HG03097 (cell line): ENCODE data around the gene STMN1.
A peak's percentile ranks its signal among the peaks of the same experiment; 100 is the strongest.

Experiments
- ATAC-seq: cut with Tn5 transposase; IDR thresholded peaks from one replicate; pipeline ENCODE4 v1.9.1; 2021; ENCODE audit not compliant: unreplicated experiment, low FRiP score

STMN1 gene

DNA sequence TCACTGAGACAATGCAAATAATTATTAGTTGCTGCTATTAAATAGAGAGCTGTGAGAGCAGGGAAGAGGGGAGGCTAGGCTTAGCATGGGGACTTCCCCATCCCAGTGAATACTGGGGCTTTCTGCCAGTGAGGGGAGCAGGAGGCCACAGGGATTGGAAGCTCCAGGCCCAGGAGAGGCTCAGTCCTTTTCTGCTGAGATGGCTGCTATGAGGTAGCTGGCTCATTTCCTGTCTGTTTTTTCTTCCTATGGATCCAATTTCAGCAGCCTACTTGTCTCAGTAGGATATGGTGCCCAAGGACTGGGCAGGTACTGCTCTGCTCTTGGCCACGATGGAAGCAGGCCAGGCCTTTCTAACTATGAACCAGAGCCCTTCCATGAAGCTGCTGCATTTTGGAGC is 10.0 kb downstream of the STMN1 start:
- ATAC-seq, result no peak

DNA sequence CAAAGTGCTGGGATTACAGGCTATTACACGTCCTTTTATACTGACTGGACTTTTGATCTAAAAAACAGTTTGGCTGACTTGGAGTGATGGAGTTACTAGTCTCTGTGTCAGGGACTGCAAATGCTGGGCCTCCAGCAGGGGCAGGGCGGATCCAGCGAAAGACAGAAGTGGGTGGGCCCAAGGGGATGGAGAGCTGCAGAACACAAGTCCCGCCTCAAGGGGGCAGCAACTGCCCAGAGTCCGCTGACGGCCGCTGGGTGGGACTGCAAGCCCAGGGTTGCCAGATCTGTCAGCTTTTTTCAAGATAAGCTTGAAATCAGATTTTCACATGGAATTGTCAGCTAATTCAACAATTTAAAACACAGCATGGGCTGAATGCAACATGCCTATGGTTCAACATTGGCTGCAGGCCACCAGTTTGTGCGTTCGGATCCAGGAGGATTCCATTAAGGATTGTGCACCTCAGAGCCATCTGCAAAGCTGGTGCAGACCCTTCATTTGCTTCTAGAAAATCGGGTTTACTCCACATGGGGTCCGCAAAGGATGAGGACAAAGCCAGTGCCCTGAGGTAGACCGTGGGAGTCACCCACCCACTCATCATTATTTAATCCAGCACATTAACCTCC is 10.7 kb downstream of the STMN1 start:
- peak; percentile 74 for ATAC-seq

DNA sequence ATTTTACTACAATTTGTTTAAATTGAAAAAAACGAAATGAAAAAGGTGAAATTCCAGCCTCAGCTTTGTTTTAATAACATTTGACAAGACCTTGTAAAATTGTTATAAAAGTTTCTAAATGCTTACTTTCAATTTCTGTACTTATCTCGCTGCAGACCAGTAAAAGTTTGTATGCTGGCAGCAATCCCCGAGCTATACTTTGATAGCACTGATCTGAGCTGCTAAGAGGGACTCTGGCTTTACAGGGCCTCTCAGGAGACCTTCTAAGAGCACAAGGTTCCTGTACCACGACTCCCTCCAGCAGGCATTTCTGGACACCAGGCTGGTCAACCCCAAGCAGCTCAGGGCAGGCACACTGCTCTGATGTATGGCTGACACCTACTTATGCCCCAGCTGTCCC is 13.1 kb downstream of the STMN1 start:
- no peak for ATAC-seq

DNA sequence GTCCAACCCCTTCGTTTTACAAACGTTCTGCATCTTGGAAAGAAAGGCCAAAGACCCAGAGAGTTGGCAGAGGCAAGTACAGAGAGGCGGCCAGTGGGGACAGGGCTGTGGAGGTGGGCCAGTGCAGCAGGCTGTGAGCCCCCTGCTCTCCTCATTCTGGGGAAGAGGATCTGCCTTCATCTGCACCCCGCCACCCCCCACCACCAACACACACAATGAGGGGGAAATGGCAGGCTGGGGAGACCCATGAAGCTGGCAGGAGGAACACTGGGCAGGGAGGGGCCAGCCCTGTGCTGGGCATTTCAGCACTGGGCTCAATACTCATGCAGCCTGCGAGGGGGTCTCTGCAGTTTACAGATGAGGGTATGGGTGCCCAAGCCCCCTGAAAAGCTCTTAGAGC is 14.6 kb downstream of the STMN1 start:
- ATAC-seq, result no peak

GRCh38 chr1:25890239-25891034 is 15.8 kb downstream of the STMN1 start:
- no peak for ATAC-seq

DNA sequence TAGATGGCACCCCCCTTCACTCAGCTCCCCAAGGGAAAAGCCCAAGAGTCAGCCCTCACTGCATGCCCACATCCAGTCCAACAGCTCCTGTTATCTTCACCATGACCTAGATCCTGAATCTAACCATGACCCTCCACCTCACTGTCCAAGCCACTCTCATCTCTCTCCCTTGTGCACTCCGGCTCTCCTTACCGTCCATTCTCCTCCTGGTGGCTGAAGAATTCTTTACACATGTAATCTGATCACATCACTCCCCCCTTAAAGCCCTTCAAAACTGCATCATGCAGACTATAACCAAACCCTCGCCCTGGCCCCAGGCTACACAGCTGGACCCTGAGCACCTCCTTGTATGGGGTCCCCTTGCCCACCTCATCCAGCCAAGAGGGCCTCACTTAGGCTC is 16.7 kb downstream of the STMN1 start:
- ATAC-seq, result no peak

DNA sequence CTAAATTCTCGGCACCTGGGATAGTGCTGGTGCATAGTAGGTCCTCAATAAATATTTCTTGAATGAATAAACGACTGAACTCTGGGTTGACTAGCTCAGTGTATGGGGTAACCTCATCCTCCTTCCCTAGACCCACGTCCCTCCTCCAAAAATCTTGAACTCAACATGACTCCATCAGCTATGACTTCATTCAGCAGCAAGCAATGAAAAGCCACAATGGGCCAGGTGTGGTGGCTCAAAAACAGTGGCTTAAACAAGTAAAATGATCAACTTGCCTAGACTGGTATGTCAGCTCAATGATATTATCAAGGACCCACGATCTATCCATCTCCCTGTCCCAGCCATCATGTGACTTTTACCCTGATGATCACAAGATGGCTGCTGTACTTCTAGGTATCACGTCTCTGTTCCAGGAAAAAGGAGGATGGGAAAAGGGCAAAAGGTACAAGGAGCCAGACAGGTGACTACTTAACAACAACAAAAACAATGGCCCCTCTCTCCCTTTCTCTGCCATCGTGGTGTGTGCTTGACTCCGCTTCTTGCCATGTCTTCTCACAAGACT is 17.7 kb downstream of the STMN1 start:
- ATAC-seq, result no peak

DNA sequence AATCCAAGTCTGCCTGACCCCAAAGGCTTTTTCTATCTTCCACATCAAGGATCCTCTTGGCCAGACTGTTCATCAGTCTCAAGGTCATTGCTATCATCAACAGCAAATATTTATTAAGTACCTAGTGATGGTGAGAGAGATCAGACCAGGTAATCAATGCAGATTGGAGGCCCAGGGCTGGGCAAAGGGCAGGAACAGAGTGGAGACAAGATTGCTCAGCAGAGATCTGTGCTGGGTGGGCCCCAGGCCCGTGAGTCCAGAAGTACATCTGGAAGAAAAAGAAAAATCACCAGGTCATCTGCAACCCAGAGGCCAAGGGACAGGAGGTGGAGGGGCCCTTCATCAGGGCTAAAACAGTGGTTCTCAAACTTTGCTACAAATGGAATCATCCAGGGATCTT is 20.6 kb downstream of the STMN1 start:
- ATAC-seq, result no peak

- no peak for ATAC-seq
These were observed 25.0 kb downstream of the STMN1 start for GRCh38 chr1:25881266-25881665.

- no peak for ATAC-seq
These were observed 25.7 kb downstream of the STMN1 start for GRCh38 chr1:25880518-25880917.

GRCh38 chr1:25879675-25880074 is 26.5 kb downstream of the STMN1 start:
- no peak for ATAC-seq

- ATAC-seq, result no peak
These were observed 27.5 kb downstream of the STMN1 start for GRCh38 chr1:25878690-25879089.

- no peak for ATAC-seq
These were observed 29.1 kb downstream of the STMN1 start for GRCh38 chr1:25877155-25877554.

DNA sequence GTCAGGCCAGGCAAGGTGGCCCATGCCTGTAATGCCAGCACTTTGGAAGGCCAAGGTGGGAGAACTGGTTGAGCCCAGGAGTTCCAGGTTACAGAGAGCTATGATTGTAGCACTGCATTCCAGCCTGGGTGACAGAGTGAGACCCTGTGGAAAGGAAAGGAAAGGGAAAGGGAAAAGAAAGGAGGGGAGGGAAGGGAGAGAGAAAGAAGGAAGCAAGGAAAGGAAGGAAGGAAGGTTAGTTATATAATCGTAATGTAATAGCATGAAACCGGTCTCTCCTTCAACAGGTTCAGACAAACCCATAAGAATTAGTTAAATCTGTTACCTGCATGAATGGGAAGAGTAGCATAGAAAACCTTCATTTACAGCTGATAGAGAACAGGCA is 29.5 kb downstream of the STMN1 start:
- no peak for ATAC-seq

DNA sequence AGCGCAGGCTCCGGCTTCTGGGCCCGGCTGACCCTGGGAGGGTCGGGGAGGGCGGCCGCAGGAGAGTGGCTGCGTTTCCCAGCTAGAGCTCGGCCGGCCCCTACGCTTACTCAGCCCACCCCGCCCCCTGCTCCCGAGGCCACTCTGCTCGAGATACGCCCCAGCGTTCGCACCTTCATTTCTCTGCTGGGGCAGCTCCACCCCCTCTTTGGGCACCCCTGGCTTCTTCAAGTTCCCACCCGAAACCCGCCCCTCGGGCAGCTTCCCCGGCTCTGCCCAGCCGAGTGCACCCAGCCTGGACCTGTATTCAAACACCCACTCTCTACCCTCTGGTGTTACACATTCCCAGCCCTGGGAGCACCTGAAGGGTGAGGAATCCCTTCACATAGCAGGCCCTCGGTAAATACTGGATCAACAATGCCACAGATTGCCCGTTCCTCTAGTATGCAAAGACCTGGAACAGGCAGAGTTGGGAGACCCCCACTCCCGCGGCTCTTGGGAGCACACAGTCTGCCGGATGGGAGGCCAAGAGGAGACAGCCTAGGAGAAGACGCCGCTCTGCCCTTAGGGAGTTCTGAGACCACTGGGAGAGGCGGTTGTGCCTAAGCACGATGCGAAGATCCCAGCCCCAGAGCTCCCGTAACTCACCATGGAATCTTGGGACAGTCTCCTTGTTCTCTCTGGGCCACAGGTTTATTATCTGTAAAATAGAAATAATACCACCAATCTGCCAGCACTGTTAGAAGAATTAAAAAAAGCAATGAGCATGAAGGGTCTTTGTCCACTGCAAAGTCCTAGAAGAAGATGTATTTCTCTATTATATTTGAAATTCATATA is 30.1 kb downstream of the STMN1 start:
- no peak for ATAC-seq

GRCh38 chr1:25875154-25875855 is 30.9 kb downstream of the STMN1 start, which contains the start of gene PAQR7:
TSS of gene PAQR7 (minus strand) at chr1:25875708. CDS start at chr1:25863839, 11,869 bp downstream.
- ATAC-seq, result no peak

- ATAC-seq, result no peak
These were observed 31.5 kb downstream of the STMN1 start for GRCh38 chr1:25874635-25875153.

DNA sequence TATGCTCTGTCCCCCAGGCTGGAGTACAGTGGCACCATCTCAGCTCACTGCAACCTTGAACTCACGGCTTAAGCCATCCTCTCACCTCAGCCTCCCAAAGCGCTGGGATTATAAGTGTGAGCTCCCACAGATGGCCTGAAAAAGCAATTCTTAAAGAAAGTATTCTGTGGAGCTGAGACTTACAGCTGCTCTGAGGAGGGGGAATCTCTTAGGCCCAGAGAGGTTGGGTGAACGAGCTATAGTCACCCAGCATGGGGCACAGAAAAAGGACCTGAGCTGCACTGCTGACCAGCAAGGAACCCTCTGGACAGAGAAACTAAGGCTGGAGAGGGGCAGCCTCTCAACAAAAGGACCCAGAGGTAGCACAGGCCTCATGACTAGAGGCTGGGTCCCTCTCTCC is 32.0 kb downstream of the STMN1 start:
- no peak for ATAC-seq

GRCh38 chr1:25873120-25873519 is 33.1 kb downstream of the STMN1 start:
- ATAC-seq, result no peak

DNA sequence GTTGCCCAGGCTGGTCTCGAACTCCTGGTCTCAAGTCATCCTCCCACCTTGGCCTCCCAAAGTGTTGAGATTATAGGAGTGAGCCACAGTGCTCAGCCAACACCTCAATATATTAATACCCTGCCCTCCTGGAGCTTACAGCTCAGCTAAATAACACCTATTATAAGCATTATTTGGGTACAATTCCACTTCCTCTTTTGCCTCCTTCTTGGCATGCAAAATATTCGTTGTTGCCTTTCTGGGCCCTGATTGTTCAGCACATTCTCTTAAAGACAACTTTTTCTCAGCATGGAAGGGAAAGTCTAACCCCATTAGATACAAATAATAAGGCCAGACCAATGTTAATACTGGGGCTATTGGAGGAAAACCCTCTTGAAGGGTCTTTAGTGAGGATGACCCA is 33.5 kb downstream of the STMN1 start:
- no peak for ATAC-seq
